Fibroblast of lung (primary cell): ENCODE measurements around the gene AFAP1L1. TPM values are rescaled to one million over a fixed set of nuclear protein-coding genes. Genes with fewer than 3 reads are reported as not detected.

Experiments used
- DNase-seq, 2 donors: peaks; one replicate each; pipeline versions ENCODE4 v3.0.0 to v3.0.0-alpha.2; 2010; ENCODE audit warnings: low read depth in 2 of 2
- H2AFZ ChIP-seq: 2 replicates; pipeline ENCODE4 v1.5.1; 2012; ENCODE audit warnings: low read length, control low read depth, inconsistent platforms
- H3K27ac ChIP-seq: 2 replicates; pipeline ENCODE4 v1.5.1; 2011; ENCODE audit warnings: low read length, control low read depth; ENCODE audit not compliant: insufficient read depth
- H3K27me3 ChIP-seq: 2 replicates; pipeline ENCODE4 v1.5.1; 2011; ENCODE audit warnings: mild to moderate bottlenecking, low read length; ENCODE audit not compliant: control insufficient read depth, insufficient read depth
- H3K36me3 ChIP-seq: 2 replicates; pipeline ENCODE4 v1.5.1; 2011; ENCODE audit warnings: low read length; ENCODE audit not compliant: control insufficient read depth, insufficient read depth
- H3K4me1 ChIP-seq: 2 replicates; pipeline ENCODE4 v1.5.1; 2011; ENCODE audit warnings: low read length; ENCODE audit not compliant: control insufficient read depth, insufficient read depth; ENCODE audit errors: extremely low read depth
- H3K4me2 ChIP-seq: 2 replicates; pipeline ENCODE4 v1.5.1; 2011; ENCODE audit warnings: low read length, control low read depth; ENCODE audit not compliant: insufficient read depth; ENCODE audit errors: extremely low read depth
- H3K4me3 ChIP-seq, 4 experiments: fragments of 200-600 bp in 1 of 4; sonication (generic) in 1 of 4; replicated peaks in 1 of 4; 2 replicates each; pipeline ENCODE4 v1.5.1; 2011 to 2016; ENCODE audit warnings: low read length in 4 of 4, low read depth in 3 of 4, mild to moderate bottlenecking in 3 of 4, control low read depth in 2 of 4, inconsistent platforms in 1 of 4, mixed read lengths in 1 of 4; ENCODE audit not compliant: insufficient read depth in 1 of 4; ENCODE audit errors: control extremely low read depth in 1 of 4
- H3K79me2 ChIP-seq: 2 replicates; pipeline ENCODE4 v1.5.1; 2012; ENCODE audit warnings: mild to moderate bottlenecking, low read length, inconsistent platforms; ENCODE audit not compliant: control insufficient read depth, insufficient read depth
- H3K9ac ChIP-seq: 2 replicates; pipeline ENCODE4 v1.5.1; 2011; ENCODE audit warnings: mild to moderate bottlenecking, low read length, control low read depth; ENCODE audit not compliant: insufficient read depth
- H3K9me3 ChIP-seq: 2 replicates; pipeline ENCODE4 v1.5.1; 2012; ENCODE audit warnings: low read depth, low read length; ENCODE audit not compliant: control insufficient read depth, insufficient read depth
- H4K20me1 ChIP-seq: 2 replicates; pipeline ENCODE4 v1.5.1; 2011; ENCODE audit warnings: low read length; ENCODE audit not compliant: control insufficient read depth, insufficient read depth; ENCODE audit errors: extremely low read depth
- CTCF ChIP-seq, 2 donors: IDR thresholded peaks in 1 of 2; conservative IDR thresholded peaks in 1 of 2; 1 replicate in 1 of 2; 2 replicates in 1 of 2; pipeline ENCODE4 v1.5.1; 2011 to 2012; ENCODE audit warnings: low read length in 2 of 2, control low read depth in 1 of 2, inconsistent platforms in 1 of 2, low read depth in 1 of 2, mild to moderate bottlenecking in 1 of 2
- EZH2 ChIP-seq: IDR thresholded peaks from 2 replicates; pipeline ENCODE4 v1.5.1; 2012; ENCODE audit warnings: low read length, control low read depth, mild to moderate bottlenecking; ENCODE audit errors: missing control alignments
- polyA plus RNA-seq, 2 donors: library from polyadenylated mRNA; depleted of rRNA in 1 of 2; stranded (reverse) in 1 of 2; unstranded in 1 of 2; fragments of >200 nt; gene quantifications; 2 replicates each; pipeline ENCODE4 v1.2.1, GENCODE V29; 2011 to 2012; ENCODE audit warnings: missing spikeins in 1 of 2
- total RNA-seq: library from RNA; depleted of rRNA; stranded (reverse); fragments of >200 nt; gene quantifications from 2 replicates; pipeline ENCODE4 v1.2.1, GENCODE V29; 2014

Gene AFAP1L1
- total and polyA plus RNA-seq, 2 donors (not counting 1 experiment from before 2014, with no cell fraction given): 3.0 to 7.1 TPM

DNA sequence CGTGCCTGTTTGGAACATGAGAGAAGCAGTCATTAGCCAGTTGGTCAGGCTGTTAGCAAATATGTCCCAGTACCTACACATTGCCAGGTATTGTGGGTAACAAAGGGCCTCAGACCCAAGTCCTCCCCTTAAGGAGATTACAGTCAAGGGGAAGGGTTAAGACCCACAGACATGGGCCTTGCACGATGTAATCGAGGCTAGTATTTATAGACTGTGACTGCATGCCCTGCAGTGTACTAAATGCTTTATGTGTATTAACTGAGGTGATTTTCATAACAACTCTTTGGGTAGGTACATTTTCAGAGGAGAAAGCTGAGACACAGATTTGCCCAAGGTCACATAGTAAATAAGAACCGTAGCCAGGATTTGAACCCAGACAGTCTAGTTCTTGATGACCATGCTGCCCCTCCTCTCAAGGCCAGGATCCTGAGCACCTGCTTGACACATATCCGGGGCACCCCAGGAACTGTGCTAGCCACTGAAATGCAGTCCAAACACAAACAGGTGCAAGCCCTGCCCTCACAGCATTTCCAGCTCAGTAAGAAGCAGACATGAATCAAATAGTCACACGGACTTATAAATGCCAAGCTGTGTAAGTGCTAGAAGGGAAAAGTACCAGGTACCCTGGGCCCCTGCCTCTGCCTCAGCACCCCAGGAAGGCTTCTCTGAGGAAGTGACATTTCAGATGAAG is 41.6 kb downstream of the AFAP1L1 start:
- Histone ChIP-seq H4K20me1 (no peaks in the 10 kb centered on the region), H3K79me2 (no peaks in the 10 kb centered on the region), H3K4me2 (no peak overlapping the region), H3K4me3 (no peak overlapping the region), H2AFZ (no peak overlapping the region), H3K27ac (no peak overlapping the region), H3K27me3 (no peaks in the 10 kb centered on the region), H3K9ac (no peak overlapping the region), H3K9me3 (no peaks in the 10 kb centered on the region), H3K4me1 (no peaks in the 10 kb centered on the region), H3K36me3 (no peaks in the 10 kb centered on the region)
- TF ChIP-seq CTCF (conservative IDR thresholded peaks at IDR 0.05 in 1 of 2, IDR thresholded peaks at IDR 0.05 in 1 of 2; ENCODE audit: low read depth in 1 of 2, low read length in 2 of 2) (no peak), EZH2 (no peak)
- no peak for DNase-seq

DNA sequence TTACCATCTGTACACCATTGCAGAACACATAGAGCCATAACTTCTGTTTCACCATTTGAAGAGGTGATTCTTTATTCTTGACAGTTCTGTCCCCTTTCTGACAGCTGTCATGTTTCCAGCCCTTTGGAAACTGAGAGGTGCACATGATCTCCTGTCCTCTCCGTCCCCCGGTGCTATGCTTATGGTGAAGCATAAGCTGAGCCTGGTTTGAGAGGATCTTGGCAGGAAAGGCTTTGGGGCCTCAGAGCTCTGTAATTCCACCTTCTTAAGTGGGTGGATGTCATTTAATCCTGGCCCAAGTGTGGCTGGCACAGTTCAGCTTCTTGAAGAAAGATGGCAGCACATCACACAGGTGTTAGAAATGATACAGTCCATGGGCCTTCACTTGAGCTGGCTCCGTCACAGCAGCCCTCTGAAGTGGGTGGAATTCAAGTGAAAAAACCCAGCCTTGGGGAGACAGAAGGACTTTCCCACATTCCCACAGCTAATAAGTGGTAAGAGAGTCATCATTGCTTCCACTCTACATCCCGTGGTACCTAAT is 43.0 kb downstream of the AFAP1L1 start:
- Histone ChIP-seq H3K9me3 (no peaks in the 10 kb centered on the region), H3K27ac (no peak overlapping the region), H3K4me2 (no peak overlapping the region), H4K20me1 (no peaks in the 10 kb centered on the region), H3K36me3 (no peaks in the 10 kb centered on the region), H3K27me3 (no peaks in the 10 kb centered on the region), H3K4me3 (no peak overlapping the region), H3K9ac (no peak overlapping the region), H3K4me1 (no peaks in the 10 kb centered on the region), H2AFZ (no peak overlapping the region), H3K79me2 (no peaks in the 10 kb centered on the region)
- DNase-seq: no peak
- TF ChIP-seq CTCF (conservative IDR thresholded peaks at IDR 0.05 in 1 of 2, IDR thresholded peaks at IDR 0.05 in 1 of 2; ENCODE audit: low read depth in 1 of 2, low read length in 2 of 2) (no peak), EZH2 (no peak)

DNA sequence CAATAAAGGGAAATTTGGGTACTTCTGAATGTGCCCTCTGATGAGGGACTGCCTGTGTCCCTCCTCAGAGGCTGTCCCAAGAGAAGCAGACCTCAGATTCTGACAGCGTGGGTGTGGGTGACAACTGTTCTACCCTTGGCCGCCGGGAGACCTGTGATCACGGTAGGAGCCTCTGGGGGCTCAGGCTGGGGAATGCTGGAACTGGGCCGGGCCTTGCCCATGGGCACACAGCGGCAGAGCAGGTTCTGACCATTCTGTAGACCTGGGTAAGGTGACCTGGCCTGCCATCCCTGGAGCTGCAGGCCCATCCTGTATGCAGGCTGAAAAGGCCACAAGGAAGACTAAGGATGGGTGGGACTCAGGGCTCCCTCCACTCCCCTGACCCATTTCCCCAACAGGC is 44.1 kb downstream of the AFAP1L1 start:
- H3K36me3 ChIP-seq: no peaks in the 10 kb centered on the region
- H2AFZ ChIP-seq: no peak overlapping the region
- H4K20me1 ChIP-seq: no peaks in the 10 kb centered on the region
- no peak overlapping the region for H3K27ac ChIP-seq
- peaks cover 5% of the 10 kb centered on the region for H3K4me1 ChIP-seq
- H3K27me3 ChIP-seq: no peaks in the 10 kb centered on the region
- no peak for DNase-seq
- no peaks in the 10 kb centered on the region for H3K9me3 ChIP-seq
- no peak overlapping the region for H3K9ac ChIP-seq
- H3K79me2 ChIP-seq: no peaks in the 10 kb centered on the region
- no peak for TF ChIP-seq EZH2
- TF ChIP-seq CTCF (conservative IDR thresholded peaks at IDR 0.05 in 1 of 2, IDR thresholded peaks at IDR 0.05 in 1 of 2; ENCODE audit: low read depth in 1 of 2, low read length in 2 of 2): no peak
- no peak overlapping the region for H3K4me2 ChIP-seq
- no peak overlapping the region for H3K4me3 ChIP-seq
